GM12878 (cell line): ENCODE measurements around the gene PLPPR1. TPM values are rescaled to one million over a fixed set of nuclear protein-coding genes. Genes with fewer than 3 reads are reported as not detected.

Experiments used
- BCL3 ChIP-seq: IDR thresholded peaks from 2 replicates; pipeline ENCODE4 v1.6.1; 2011; ENCODE audit warnings: borderline replicate concordance, low read depth, mild to moderate bottlenecking, moderate library complexity, low read length; ENCODE audit not compliant: insufficient read depth, poor library complexity, severe bottlenecking
- GATAD2B ChIP-seq: fragments of 450-650 bp; conservative IDR thresholded peaks from 2 replicates; pipeline ENCODE4 v1.6.1; 2017; ENCODE audit warnings: low read depth, mild to moderate bottlenecking, moderate library complexity
- HDAC6 ChIP-seq: fragments of 200-600 bp; sonication (generic); IDR thresholded peaks from one replicate; pipeline ENCODE4 v1.8.0; 2017; ENCODE audit warnings: antibody characterized with exemption; ENCODE audit not compliant: unreplicated experiment
- LARP7 ChIP-seq: fragments of 450-650 bp; IDR thresholded peaks from 2 replicates; pipeline ENCODE4 v1.6.1; 2017; ENCODE audit warnings: mild to moderate bottlenecking
- PKNOX1 ChIP-seq: fragments of 450-650 bp; IDR thresholded peaks from 2 replicates; pipeline ENCODE4 v1.6.1; 2016; ENCODE audit warnings: mild to moderate bottlenecking
- SKIL ChIP-seq: fragments of 450-650 bp; IDR thresholded peaks from 2 replicates; pipeline ENCODE4 v1.6.1; 2017; ENCODE audit warnings: mild to moderate bottlenecking, low read depth, inconsistent platforms; ENCODE audit not compliant: poor library complexity, severe bottlenecking
- SPI1 ChIP-seq: IDR thresholded peaks from 2 replicates; pipeline ENCODE4 v1.6.1; 2011; ENCODE audit warnings: low read depth, mild to moderate bottlenecking, low read length, moderate library complexity, borderline replicate concordance; ENCODE audit not compliant: insufficient read depth
- SREBF1 ChIP-seq: IDR thresholded peaks from 2 replicates; pipeline ENCODE4 v1.6.1; 2012; ENCODE audit warnings: mild to moderate bottlenecking, low read length
- TAF1 ChIP-seq: IDR thresholded peaks from 2 replicates; pipeline ENCODE4 v1.6.1; 2011; ENCODE audit warnings: mild to moderate bottlenecking, low read depth, low read length, borderline replicate concordance
- TARDBP ChIP-seq: IDR thresholded peaks from 2 replicates; pipeline ENCODE4 v1.6.1; 2016; ENCODE audit warnings: borderline replicate concordance
- ZBTB4 ChIP-seq: fragments of 450-650 bp; formaldehyde crosslinking; IDR thresholded peaks from 2 replicates; pipeline ENCODE4 v1.4.0; 2022; ENCODE audit warnings: mild to moderate bottlenecking, moderate library complexity
- polyA plus RNA-seq, 11 experiments: library from polyadenylated mRNA; depleted of rRNA in 4 of 11; unstranded in 6 of 11; stranded (reverse) in 5 of 11; fragments of >200 nt; fragmentation: Nextera tagmentation in 4 of 11; fragmentation: Illumina TruSeq in 1 of 11; extraction: Ambion mirVana in 4 of 11; extraction: Trizol in 1 of 11; gene quantifications; 1 replicate in 1 of 11; 2 replicates in 10 of 11; pipeline versions ENCODE4 v1.2.1 to v1.2.3, GENCODE V29; 2011 to 2016; ENCODE audit warnings: inconsistent platforms in 2 of 11, missing spikeins in 2 of 11, low read depth in 1 of 11
- total RNA-seq, 4 experiments: library from RNA; depleted of rRNA in 3 of 4; stranded (reverse); fragments of >200 nt in 3 of 4; fragmentation: Illumina TruSeq in 1 of 4; extraction: Trizol in 1 of 4; gene quantifications; 2 replicates each; pipeline versions ENCODE4 v1.2.1 to v1.2.3, GENCODE V29; 2013 to 2021

PLPPR1 gene
- total and polyA plus RNA-seq, 10 of the 15 experiments (the other 5 are each of a cell fraction or from before 2014, with no cell fraction given): 0.69 TPM; not detected in 9

- TF ChIP-seq BCL3 (no peak), GATAD2B (no peak), TAF1 (no peak), SREBF1 (no peak), LARP7 (no peak), HDAC6 (no peak), ZBTB4 (no peak), TARDBP (no peak), SPI1 (no peak), PKNOX1 (no peak), SKIL (no peak)
These were observed 112.2 kb downstream of the PLPPR1 start (continued) for GRCh38 chr9:101140764-101141163.
